Fibroblast of pulmonary artery (primary cell): ENCODE results near the gene PRELID3B.

ENCODE experiments used
- DNase-seq: peaks from one replicate; pipeline ENCODE4 v3.0.0-alpha.2; 2010; ENCODE audit warnings: low read depth
- H3K4me3 ChIP-seq: replicated peaks from 2 replicates; pipeline ENCODE4 v1.5.1; 2011; ENCODE audit warnings: low read depth, mild to moderate bottlenecking, control low read depth, low read length, moderate library complexity
- TF ChIP-seq, protein P1 (sequence below): IDR thresholded peaks from 2 replicates; pipeline ENCODE4 v1.5.1; 2011; ENCODE audit warnings: mild to moderate bottlenecking, control low read depth, low read length, inconsistent platforms; ENCODE audit errors: missing control alignments

PRELID3B gene

DNA sequence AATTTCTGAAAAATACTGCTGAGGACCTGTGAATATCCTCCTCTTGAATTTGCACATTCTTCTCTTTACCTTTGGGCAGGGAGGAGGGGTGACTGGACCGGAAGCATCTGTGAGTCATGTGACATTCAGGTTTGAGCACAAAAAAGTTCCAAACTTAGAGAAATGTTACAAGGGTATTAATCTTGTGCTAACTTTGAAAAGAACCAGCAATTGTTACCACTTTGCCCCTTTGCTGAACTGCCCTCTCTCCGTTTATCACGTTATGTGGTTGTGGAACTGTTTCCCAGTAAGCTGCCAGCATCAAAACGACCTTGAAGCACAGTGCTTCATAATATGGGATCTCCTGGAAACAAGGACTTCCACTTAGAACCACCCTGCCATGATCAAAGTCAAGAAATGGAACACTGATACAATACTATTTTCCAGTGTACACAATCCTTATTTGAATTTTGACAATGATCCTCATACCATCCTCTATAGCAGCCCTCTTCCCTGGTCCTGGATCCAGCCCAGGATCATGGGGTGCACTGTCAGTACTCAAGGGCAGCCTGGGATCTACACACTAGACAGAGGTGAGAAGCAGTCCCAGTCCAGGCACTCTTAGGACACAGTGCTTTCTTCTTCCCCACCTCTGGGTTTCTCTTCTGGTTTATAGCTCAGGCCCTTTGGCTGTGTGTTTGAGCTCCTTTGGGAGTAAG lies 25.6 kb downstream of the PRELID3B start:
- TF ChIP-seq, protein P1, sequence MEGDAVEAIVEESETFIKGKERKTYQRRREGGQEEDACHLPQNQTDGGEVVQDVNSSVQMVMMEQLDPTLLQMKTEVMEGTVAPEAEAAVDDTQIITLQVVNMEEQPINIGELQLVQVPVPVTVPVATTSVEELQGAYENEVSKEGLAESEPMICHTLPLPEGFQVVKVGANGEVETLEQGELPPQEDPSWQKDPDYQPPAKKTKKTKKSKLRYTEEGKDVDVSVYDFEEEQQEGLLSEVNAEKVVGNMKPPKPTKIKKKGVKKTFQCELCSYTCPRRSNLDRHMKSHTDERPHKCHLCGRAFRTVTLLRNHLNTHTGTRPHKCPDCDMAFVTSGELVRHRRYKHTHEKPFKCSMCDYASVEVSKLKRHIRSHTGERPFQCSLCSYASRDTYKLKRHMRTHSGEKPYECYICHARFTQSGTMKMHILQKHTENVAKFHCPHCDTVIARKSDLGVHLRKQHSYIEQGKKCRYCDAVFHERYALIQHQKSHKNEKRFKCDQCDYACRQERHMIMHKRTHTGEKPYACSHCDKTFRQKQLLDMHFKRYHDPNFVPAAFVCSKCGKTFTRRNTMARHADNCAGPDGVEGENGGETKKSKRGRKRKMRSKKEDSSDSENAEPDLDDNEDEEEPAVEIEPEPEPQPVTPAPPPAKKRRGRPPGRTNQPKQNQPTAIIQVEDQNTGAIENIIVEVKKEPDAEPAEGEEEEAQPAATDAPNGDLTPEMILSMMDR = no peak
- no peak overlapping the region for H3K4me3 ChIP-seq
- DNase-seq = no peak

DNA sequence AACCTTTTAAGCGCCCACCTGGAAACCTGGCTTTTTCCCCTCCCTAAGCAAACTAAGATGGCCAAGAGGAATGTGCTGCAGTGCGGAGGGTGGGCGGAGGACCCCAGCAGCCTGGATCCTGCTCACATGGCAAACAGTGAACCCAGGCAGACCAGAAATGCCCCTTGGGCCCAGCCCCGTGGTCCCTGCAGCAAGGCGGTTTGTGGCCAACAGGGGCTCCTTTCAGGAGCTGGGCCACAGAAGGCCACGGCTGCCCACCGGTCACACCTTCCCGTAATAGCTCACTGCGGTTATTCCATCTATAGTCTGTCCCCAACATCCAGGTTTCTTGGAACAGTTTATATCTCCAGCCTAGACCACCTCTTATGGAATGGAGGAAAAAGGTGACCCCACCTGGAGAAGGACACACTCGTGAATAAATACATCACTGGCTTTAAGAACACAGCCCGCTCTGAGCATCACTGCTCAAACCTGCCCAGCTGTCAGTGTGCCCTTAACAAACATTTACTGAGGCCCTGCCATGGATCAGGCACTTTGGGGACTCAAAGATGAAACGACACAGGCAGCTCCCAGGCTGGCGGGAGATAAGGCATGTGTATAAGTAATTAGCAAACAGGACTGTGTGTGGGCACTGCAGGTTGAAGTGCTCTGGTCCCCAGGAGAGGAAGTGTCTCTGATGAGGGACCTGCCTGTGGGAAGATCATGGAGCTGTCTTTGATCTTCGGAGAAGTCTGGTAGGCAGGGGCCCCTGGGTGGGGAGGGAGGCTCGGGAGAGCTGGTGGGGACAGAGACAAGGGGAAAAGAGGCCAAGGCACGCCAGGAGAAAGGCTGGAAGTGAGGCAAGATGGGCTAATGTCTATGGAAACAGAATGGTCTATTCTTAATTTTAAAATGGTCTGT lies 26.5 kb downstream of the PRELID3B start:
- H3K4me3 ChIP-seq = no peak overlapping the region
- DNase-seq = no peak
- TF ChIP-seq, protein P1 = no peak

DNA sequence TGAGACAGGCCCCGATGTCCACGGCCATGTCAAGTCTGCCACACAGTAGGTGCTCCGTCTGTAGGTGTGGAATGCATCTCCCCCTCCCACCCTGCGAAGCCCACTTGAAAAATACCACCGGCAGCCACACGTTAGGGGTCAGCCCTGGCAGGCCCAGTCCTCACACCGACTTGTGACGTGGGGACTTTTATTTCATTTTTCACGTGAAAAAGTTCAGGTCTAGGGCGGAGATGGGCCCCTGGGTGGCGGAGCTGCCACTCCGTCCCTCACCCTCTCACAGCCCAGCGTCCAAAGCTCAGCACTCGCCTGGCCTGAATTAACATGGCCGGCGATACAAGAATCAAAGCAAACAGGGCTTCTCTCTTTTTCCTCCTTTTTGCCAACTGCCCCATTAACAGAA lies 27.2 kb downstream of the PRELID3B start:
- TF ChIP-seq, protein P1 = no peak

DNA sequence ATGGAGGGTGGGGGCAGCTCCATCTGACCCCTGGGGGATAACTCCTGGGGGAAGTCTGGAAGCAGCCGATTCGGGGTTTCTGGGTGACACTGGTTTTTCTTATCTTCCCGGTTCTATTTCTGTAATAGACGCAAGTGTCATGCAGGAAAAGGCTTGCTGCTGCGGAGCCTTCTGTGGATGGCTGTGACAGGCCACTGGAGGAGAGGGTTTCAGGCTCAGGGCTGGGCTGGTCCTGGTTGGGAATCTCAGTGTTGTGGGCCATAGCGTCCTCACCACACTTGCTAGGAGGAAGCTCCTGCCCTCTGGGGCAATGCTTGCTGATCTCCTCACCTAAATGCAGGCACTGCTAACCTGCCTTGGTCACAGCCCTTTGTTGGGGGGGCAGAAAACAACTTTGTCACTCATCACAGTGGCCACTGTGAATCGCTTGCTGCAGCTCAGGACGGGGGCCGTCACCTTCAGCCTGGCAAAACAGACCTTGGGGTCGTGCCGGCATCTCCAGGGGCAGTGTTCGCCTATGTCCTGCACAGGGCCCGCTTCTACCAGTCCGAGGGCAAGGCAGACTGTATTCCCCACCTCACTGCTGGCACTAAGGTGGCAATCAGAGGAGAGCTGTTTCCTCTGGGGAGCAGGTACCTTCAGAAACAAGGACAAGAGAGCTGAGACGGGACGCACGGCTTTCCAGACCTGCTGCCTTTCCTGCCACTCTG lies 27.8 kb downstream of the PRELID3B start:
- no peak overlapping the region for H3K4me3 ChIP-seq
- TF ChIP-seq, protein P1 = no peak
- DNase-seq = no peak

More for the DNA sequence above, 27.2 kb downstream of the PRELID3B start:
- no peak overlapping the region for H3K4me3 ChIP-seq
- DNase-seq = no peak

DNA sequence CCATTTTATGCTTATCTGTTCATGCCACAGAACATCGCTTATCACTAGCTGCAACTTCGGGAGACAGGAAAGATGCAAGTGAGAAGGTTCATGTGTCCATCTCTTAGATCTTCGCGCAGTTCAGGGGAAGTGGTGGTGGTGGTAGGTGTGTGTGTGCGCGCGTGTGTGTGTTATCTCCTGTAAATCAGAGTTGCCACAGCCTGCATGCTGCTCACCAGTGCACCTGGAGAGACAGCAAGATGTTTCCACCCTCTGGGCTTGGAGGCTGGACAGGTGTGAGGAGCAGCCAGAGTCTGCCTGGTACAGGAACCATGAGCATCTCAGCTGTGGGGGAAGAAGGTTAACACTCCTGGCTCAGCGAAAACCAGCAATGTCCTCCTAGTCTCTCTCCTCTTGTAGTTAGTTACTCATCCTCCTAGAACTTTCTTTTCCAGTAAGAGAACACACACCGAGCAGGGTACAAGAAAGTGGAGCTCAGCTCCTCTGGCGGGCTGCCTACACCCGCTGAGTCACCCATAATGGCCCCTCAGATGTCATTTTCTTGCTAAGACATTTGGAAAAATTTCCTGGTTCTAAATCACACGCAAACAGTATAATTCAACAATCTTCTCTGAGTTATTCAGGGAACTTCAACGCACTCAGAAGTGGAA lies 28.5 kb downstream of the PRELID3B start:
- TF ChIP-seq, protein P1 = no peak
- DNase-seq = no peak
- no peak overlapping the region for H3K4me3 ChIP-seq
